Stimulated activated CD4-positive, alpha-beta T cell treated with anti-CD3 and anti-CD28 coated beads, Interleukin-4, amount 100 ng/mL, for 4 hours (primary cell): ENCODE measurements around the gene ILF2.
"Not testable (repeated sequence)": the region's sequence is repeated elsewhere in the genome, so short reads cannot be mapped to it uniquely, and the experiment has no call there.

Experiments used
- DNase-seq, 2 experiments: peaks; one replicate each; pipeline ENCODE4 v3.0.0-alpha.2; 2020

ILF2 gene

DNA sequence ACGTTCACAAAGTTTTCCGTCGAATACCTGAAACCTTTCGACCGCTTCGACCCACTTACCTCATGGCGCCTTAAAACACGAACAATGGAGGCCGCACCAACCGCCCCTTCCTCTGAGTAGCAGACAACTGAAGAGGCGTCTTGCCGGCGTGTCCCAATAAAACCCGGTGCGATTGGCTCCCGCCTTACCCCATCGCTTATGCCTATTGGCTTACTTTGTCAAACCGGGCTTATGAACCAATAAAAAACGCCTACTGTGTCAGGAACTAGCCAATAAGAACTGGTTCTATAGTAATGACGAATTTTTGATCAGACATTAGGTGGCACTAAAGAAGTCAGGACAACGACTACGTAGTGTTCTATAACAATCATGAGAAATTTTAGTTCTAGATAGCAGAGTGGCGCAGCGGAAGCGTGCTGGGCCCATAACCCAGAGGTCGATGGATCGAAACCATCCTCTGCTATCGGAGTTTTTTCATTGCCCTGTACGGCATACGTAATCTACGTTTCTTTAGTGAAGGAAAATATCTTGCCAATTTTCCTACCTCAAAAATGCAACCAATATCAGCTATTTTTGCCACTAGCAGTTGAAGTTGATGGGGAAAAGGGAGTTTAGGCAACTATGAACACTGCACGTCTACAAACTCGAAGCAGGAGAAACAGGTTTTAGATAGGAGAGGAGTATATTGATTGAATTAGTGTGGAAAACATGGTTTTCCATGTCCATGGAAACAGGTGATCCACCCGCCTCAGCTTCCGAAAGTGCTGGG, at the start of gene ILF2:
TSS of gene ILF2 (minus strand) at position 135 of the 769 bp plus-strand sequence. CDS start at position 64, 71 bp downstream.
- peak; percentile 94 to 97 for DNase-seq

- no peak for DNase-seq
Observed at GRCh38 chr1:153717330-153717729, 46.5 kb upstream of the ILF2 start.

DNA sequence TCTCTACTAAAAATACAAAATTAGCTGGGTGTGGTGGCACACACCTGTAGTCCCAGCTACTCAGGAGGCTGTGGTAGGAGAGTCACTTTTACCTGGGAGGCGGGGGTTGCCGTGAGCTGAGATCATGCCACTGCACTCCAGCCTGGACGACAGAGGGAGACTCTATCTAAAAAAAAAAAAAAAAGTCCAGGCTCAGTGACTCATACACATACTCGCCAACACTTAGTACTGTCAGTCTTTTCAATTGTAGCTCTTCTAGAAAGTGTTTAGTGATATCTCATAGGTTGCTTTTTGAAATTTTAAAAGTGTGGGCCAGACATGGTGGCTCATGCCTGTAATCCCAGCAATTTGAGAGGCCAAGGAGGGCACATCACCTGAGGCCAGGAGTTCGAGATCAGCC, 45.4 kb upstream of the ILF2 start:
- DNase-seq: not testable (repeated sequence)

GRCh38 chr1:153711026-153711425, 40.2 kb upstream of the ILF2 start:
- DNase-seq: no peak

DNA sequence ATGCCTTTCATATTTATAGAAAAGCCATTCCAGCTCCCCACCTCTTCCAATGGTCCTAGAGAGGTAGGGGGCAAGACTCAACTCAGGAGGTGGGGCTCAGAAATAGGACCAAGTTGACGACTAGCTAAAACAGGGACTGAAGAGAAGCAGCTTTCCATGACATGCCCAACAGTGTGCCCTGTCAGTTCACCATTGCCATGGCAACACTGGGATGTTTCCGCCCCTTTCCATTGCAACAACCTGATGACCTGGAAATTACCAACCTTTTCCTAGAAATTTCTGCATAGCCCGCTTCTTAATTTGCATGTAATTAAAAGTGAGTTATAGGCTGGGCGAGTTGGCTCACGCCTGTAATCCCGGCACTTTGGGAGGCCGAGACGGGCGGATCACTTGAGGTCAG, 34.7 kb upstream of the ILF2 start:
- DNase-seq: no peak

- DNase-seq: no peak
Observed at GRCh38 chr1:153699768-153700167, 29.0 kb upstream of the ILF2 start.

DNA sequence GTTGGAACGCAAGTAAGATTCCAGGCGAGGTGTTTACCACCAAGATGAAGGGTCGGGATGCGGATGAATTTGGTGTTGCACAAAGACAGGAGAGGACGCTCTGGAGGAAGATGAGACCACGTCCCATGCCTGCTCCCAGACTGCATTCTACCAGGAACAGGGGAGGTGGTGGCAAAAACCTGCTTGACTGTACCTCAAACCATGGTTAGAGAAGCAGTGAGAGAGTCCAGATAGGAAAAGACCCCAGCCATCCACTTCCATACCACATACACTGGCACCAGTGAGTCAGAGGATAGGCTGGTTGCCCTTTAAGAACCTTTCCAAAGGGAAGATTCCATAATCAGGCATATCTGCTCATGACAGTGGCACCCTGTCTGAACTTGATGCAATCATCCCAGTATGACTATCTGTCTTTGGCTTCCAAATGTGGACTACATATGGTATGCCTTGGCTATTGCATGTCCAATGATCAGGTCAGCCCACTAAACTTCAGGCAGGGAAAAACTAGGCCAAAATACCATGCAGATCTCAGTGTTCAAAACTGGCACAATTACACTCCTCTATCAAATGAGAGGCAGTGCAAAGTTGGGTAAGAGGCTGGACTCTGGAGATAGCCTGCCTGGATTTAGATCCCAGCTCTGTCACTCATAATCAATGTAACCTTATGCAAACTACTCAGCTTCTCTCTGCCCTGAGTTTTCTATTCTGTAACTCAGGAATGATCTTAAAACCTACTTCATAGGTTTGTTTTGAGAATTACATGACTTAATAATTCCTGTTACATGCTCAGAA, 28.3 kb upstream of the ILF2 start:
- DNase-seq: no peak

- DNase-seq: no peak
Observed at GRCh38 chr1:153698020-153698922, 27.5 kb upstream of the ILF2 start.

- no peak for DNase-seq
Observed at GRCh38 chr1:153697191-153698019, 26.6 kb upstream of the ILF2 start.

GRCh38 chr1:153696741-153697140, 25.9 kb upstream of the ILF2 start:
- DNase-seq: no peak

DNA sequence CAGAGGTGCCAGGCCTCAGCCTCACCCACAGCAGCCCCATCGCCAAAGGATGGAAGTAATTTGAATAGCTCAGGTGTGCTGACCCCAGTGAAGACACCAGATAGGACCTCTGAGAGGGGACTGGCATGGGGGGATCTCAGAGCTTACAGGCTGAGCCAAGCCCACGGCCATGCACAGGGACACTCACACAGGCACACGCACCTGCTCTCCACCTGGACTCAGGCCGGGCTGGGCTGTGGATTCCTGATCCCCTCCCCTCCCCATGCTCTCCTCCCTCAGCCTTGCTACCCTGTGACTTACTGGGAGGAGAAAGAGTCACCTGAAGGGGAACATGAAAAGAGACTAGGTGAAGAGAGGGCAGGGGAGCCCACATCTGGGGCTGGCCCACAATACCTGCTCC, 22.7 kb upstream of the ILF2 start:
- DNase-seq: no peak

GRCh38 chr1:153688736-153689328, 18.0 kb upstream of the ILF2 start:
- DNase-seq: no peak

DNA sequence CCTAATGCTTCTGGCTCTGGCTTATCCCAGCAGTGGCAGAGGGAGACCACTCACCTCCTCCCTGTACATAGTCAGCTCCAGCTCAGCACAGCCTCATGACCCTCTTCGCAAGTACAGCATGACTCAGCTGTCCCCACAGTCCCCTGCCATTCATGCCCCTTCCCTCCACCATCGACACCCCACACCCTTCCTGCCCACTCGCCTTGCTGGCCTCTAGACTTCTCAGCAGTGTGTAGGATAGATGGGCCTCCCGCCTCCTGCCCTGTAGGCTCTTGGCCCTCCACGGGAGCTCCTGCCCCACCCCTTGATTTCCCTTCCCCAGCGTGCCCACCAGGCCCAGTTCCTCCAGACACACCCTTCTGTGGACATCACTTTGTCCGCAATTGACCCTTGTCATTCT, 17.5 kb upstream of the ILF2 start:
- no peak for DNase-seq

DNA sequence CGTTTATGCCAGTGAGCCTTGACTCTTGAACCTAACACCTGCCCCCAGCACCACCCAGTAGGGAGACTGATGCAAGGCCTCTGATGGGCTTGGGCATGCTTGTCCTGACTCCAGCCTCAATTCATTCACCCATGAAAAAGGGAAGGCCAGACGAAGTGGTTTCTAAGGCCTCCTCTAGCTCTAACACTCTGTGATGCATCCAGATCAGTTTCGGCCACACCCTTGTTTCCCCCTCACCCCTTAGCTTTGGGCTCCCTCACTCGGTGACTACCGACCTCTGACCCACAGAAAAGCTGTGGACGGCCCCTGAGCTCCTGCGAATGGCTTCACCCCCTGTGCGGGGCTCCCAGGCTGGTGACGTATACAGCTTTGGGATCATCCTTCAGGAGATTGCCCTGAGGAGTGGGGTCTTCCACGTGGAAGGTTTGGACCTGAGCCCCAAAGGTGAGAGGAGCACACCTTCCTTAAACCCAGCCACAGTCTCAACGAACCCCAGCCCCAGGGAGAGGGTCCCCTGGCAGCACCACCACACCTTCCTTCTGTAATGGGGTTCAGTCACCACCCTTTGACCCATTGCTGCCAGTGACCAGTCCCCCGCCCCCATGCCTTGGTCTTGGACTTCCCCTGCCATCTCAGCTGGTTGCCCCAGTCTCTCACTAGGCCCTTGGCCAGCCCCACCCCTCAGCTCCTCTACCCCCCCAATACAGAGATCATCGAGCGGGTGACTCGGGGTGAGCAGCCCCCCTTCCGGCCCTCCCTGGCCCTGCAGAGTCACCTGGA, 16.7 kb upstream of the ILF2 start:
- DNase-seq: no peak

- DNase-seq: no peak
Observed at GRCh38 chr1:153685544-153686340, 14.9 kb upstream of the ILF2 start.

DNA sequence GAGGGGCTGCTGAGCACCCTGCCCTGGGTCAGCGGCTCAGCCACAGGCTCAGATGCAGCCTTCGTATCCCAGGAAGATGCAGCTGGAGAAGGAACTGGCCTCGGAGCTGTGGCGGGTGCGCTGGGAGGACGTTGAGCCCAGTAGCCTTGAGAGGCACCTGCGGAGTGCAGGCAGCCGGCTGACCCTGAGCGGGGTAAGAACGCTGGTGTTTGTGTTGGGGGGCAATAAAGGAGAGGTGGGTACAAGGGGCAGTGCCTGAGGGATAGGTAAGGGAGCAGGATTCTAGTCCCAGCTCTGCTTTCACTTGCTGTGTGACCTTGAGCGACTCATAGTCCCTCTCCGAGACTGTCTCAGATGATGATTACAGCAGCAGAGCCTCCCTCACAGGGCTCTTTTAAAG, 14.1 kb upstream of the ILF2 start:
- DNase-seq: no peak

- no peak for DNase-seq
Observed at GRCh38 chr1:153683854-153684253, 13.1 kb upstream of the ILF2 start.

DNA sequence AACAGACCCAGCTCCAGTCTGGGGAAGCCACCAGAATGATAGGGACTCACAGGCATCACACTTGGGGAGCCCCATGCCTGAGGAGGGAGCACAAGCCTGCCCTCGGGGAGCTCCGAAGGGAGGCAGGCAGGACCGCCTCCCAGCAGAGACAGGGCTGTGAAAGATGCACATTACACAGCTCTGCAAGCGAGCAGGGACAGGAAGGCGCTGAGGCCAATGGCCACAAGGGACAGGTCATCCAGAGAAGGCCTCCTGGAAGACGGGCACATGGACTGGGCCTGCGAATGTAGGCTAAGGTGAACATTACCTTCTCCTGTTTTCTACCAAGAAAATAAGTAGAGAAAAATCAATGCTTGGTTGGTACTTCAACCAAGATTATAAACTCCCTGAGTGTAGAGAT, 11.9 kb upstream of the ILF2 start:
- DNase-seq: no peak

DNA sequence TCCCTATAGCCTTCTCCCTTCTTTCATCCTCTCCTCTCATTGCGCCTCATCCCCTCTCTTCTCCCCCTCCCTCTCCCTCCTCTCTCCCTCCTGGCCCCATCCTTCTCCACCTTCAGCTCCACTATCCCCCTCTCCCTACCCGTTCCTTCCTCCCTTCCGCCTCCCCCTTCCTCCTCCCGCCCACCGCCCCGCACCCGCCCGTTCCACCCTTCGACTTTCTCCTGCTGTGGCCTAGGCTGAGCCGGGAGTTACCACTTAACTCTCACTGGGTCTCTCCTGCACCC, 9.3 kb upstream of the ILF2 start:
- no peak for DNase-seq

DNA sequence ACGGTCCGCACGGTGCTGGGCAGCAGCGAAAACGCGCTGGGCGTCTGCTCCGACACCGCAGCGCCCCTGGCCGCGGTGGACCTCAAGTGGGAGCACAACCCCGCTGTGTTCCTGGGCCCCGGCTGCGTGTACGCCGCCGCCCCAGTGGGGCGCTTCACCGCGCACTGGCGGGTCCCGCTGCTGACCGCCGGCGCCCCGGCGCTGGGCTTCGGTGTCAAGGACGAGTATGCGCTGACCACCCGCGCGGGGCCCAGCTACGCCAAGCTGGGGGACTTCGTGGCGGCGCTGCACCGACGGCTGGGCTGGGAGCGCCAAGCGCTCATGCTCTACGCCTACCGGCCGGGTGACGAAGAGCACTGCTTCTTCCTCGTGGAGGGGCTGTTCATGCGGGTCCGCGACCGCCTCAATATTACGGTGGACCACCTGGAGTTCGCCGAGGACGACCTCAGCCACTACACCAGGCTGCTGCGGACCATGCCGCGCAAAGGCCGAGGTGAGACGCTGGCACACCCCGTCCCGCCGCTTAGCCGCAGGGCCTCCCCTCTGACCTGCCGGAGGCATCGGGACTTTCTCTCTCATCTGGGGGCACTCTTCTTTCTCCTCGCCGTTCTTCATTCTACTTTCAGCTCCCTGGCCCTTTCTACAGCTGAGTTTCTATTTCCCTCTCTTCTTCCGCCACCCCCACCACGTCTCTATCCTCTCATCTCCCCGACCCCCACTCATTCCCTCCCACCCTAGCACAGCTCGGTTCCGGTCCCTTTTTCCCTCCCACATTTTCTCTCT, 8.7 kb upstream of the ILF2 start:
- peak; percentile 30 to 34 for DNase-seq
